ENCODE results near the gene DSCAML1. TPM values are rescaled to one million over a fixed set of nuclear protein-coding genes. Genes with fewer than 3 reads are reported as not detected.

DSCAML1 gene
- total RNA-seq, 1 donor from 2014 or later, result 0.16 TPM

- Histone ChIP-seq H3K4me1 (ENCODE audit: insufficient read depth, low read length) (no peaks in the 10 kb centered on the region), H3K79me2 (ENCODE audit: insufficient read depth, low read length) (no peaks in the 10 kb centered on the region), H2AFZ (ENCODE audit: low read depth, low read length) (no peak overlapping the region), H3K27me3 (ENCODE audit: insufficient read depth, low read length) (peaks cover 4% of the 10 kb centered on the region), H3K9me3 (ENCODE audit: insufficient read depth, low read depth, low read length) (no peaks in the 10 kb centered on the region), H3K4me3 (ENCODE audit: insufficient read depth, low read depth, low read length) (no peak overlapping the region), H3K36me3 (ENCODE audit: insufficient read depth, low read length) (no peaks in the 10 kb centered on the region), H3K27ac (ENCODE audit: low read depth, low read length) (no peak overlapping the region), H3K9ac (ENCODE audit: low read length) (no peak overlapping the region), H3K4me2 (ENCODE audit: low read length) (no peak overlapping the region), H4K20me1 (ENCODE audit: insufficient read depth, low read length) (no peaks in the 10 kb centered on the region)
- Mint-ChIP-seq H3K4me3 (ENCODE audit: unreplicated experiment) (no peak overlapping the region), H3K27ac (ENCODE audit: unreplicated experiment) (no peak overlapping the region), H3K4me1 (ENCODE audit: low read depth, unreplicated experiment) (peaks cover 12% of the 10 kb centered on the region), H3K27me3 (ENCODE audit: low read depth, unreplicated experiment) (peaks cover 53% of the 10 kb centered on the region), H3K9me3 (ENCODE audit: unreplicated experiment) (peaks cover under 1% of the 10 kb centered on the region), H3K36me3 (ENCODE audit: low read depth, unreplicated experiment) (no peaks in the 10 kb centered on the region)
- FAIRE-seq (no peak), DNase-seq (ENCODE audit: low read depth) (no peak)
- no peak for TF ChIP-seq CTCF (IDR thresholded peaks at IDR 0.05; ENCODE audit: insufficient read depth, low read depth, low read length)
- TF ChIP-seq EZH2 (IDR thresholded peaks at IDR 0.05; ENCODE audit: insufficient read depth, low read length), result no peak
Measured at GRCh38 chr11:117459123-117459978, 337.7 kb downstream of the DSCAML1 start.

- Histone ChIP-seq H3K4me2 (ENCODE audit: low read length) (no peak overlapping the region), H3K27me3 (ENCODE audit: insufficient read depth, low read length) (peaks cover 4% of the 10 kb centered on the region), H3K4me1 (ENCODE audit: insufficient read depth, low read length) (no peaks in the 10 kb centered on the region), H3K27ac (ENCODE audit: low read depth, low read length) (no peak overlapping the region), H4K20me1 (ENCODE audit: insufficient read depth, low read length) (no peaks in the 10 kb centered on the region), H3K9ac (ENCODE audit: low read length) (no peak overlapping the region), H3K4me3 (ENCODE audit: insufficient read depth, low read depth, low read length) (no peak overlapping the region), H2AFZ (ENCODE audit: low read depth, low read length) (no peak overlapping the region), H3K79me2 (ENCODE audit: insufficient read depth, low read length) (no peaks in the 10 kb centered on the region), H3K9me3 (ENCODE audit: insufficient read depth, low read depth, low read length) (no peaks in the 10 kb centered on the region), H3K36me3 (ENCODE audit: insufficient read depth, low read length) (no peaks in the 10 kb centered on the region)
- Mint-ChIP-seq H3K4me1 (ENCODE audit: low read depth, unreplicated experiment) (peaks cover 12% of the 10 kb centered on the region), H3K27ac (ENCODE audit: unreplicated experiment) (no peak overlapping the region), H3K4me3 (ENCODE audit: unreplicated experiment) (no peak overlapping the region), H3K36me3 (ENCODE audit: low read depth, unreplicated experiment) (no peaks in the 10 kb centered on the region), H3K9me3 (ENCODE audit: unreplicated experiment) (peaks cover 4% of the 10 kb centered on the region), H3K27me3 (ENCODE audit: low read depth, unreplicated experiment) (peaks cover 46% of the 10 kb centered on the region)
- DNase-seq (ENCODE audit: low read depth), result no peak
- no peak for FAIRE-seq
- TF ChIP-seq EZH2 (IDR thresholded peaks at IDR 0.05; ENCODE audit: insufficient read depth, low read length), result no peak
- no peak for TF ChIP-seq CTCF (IDR thresholded peaks at IDR 0.05; ENCODE audit: insufficient read depth, low read depth, low read length)
Measured at GRCh38 chr11:117458275-117459122, 338.5 kb downstream of the DSCAML1 start.
